ENCODE results near the gene PLEKHA5.

DNA sequence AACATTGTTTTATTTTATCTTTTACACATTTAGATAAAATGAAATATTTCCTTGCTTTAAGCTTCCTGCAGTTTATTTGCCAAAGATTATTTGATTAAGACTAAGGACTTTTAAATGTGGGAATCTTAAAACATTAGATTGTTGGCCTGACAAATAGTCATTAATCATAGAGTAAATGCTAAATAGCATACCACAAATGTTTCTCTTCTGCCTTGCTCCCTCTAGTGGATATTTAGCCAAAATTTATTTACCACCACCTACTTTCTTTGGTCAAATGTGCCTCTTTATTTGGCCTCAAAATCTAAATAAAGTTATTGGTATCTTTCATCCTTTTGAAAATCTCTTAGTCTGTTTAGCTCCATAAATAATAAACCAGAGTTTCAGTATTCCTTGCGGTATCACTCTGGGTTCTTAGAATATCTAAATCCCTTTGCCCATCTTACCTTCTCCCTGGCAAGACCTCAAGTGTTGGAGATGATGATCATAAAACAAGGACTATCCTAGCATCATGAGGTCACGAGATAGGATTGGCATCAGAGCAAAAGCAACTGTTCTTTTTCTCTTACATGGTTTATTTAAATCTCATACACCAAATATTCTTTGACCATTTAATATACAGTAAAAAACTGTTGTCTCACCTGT is 159.2 kb downstream of the PLEKHA5 start:
- no peak for TF ChIP-seq POLR2A (IDR thresholded peaks at IDR 0.05)
- TF ChIP-seq, protein P1, sequence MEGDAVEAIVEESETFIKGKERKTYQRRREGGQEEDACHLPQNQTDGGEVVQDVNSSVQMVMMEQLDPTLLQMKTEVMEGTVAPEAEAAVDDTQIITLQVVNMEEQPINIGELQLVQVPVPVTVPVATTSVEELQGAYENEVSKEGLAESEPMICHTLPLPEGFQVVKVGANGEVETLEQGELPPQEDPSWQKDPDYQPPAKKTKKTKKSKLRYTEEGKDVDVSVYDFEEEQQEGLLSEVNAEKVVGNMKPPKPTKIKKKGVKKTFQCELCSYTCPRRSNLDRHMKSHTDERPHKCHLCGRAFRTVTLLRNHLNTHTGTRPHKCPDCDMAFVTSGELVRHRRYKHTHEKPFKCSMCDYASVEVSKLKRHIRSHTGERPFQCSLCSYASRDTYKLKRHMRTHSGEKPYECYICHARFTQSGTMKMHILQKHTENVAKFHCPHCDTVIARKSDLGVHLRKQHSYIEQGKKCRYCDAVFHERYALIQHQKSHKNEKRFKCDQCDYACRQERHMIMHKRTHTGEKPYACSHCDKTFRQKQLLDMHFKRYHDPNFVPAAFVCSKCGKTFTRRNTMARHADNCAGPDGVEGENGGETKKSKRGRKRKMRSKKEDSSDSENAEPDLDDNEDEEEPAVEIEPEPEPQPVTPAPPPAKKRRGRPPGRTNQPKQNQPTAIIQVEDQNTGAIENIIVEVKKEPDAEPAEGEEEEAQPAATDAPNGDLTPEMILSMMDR (IDR thresholded peaks at IDR 0.05), result peak; percentile 11 to 72 (median 25)

Measured in testis (tissue), 2 donors.